ENCODE measurements around the gene SAT2. TPM values are rescaled to one million over a fixed set of nuclear protein-coding genes. Genes with fewer than 3 reads are reported as not detected.
"Not testable (repeated sequence)": the region's sequence is repeated elsewhere in the genome, so short reads cannot be mapped to it uniquely, and the experiment has no call there.

Gene SAT2
- total and polyA plus RNA-seq, 8 donors, result 11.6 to 235 (median 129) TPM

DNA sequence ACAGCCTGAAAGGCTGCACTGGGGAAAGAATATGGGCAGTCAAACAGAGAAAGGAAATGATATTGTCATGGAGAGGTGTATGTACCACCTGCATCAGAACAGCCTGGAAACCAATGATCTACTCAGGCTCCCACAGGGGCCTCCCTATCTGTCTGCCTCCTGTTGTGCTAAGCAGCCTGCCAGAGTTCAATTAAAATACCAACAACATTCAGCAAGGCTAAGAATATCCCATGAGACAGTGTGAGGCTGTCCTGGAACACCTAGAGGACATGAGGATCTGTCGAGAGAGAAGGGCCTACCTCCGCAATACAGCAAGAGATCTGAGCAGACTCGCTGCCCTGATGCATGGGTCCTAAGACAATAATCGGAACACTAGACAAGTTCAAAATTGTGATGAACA is 21.3 kb downstream of the SAT2 start:
- peaks cover 48 to 61% (median 58%) of the 10 kb centered on the region in 4 donors for H3K36me3 ChIP-seq
- DNase-seq, result no peak
- intact Hi-C loops (cut with DNase I; ENCODE audit: low total_unique reads), result no loop called here
- H3K4me1 ChIP-seq, result peaks cover 0 to 25% (median 7%) of the 10 kb centered on the region in 4 donors
- WGBS, 5 donors, result 95 to 98% (median 97%) methylated on average over 4 of the region's 4 CpGs
- H3K27me3 ChIP-seq, result no peaks in the 10 kb centered on the region
- no peaks in the 10 kb centered on the region for H3K9me3 ChIP-seq
- no peak for TF ChIP-seq POLR2AphosphoS5 (IDR thresholded peaks at IDR 0.05)
- TF ChIP-seq, protein P1, sequence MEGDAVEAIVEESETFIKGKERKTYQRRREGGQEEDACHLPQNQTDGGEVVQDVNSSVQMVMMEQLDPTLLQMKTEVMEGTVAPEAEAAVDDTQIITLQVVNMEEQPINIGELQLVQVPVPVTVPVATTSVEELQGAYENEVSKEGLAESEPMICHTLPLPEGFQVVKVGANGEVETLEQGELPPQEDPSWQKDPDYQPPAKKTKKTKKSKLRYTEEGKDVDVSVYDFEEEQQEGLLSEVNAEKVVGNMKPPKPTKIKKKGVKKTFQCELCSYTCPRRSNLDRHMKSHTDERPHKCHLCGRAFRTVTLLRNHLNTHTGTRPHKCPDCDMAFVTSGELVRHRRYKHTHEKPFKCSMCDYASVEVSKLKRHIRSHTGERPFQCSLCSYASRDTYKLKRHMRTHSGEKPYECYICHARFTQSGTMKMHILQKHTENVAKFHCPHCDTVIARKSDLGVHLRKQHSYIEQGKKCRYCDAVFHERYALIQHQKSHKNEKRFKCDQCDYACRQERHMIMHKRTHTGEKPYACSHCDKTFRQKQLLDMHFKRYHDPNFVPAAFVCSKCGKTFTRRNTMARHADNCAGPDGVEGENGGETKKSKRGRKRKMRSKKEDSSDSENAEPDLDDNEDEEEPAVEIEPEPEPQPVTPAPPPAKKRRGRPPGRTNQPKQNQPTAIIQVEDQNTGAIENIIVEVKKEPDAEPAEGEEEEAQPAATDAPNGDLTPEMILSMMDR (IDR thresholded peaks at IDR 0.05), result no peak
- no peak for TF ChIP-seq POLR2A (IDR thresholded peaks at IDR 0.05)
- TF ChIP-seq EP300 (IDR thresholded peaks at IDR 0.05), result no peak
- no peak overlapping the region for H3K27ac ChIP-seq
- no peak overlapping the region for H3K4me3 ChIP-seq

DNA sequence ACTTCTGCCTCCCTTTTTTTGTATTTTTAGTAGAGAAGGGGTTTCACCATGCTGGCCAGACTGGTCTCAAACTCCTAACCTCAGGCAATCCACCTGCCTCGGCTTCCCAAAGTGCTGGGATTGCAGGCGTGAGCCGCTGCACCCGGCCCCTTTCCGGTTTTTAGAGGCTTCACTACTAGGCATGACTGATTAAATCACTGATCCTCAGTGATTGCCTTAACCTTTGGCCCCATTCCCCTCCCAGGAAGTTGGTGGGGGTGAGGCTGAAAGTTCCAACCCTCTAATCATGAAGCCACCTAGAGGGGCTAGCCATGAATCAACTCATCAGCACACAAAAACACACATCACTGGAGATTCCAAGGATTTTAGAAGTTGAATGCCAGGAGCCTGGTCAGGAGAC is 30.1 kb downstream of the SAT2 start:
- DNase-seq; H3K27ac ChIP-seq; H3K4me3 ChIP-seq; H3K27me3 ChIP-seq; intact Hi-C loops (cut with DNase I; ENCODE audit: low total_unique reads); H3K9me3 ChIP-seq; H3K4me1 ChIP-seq: not testable (repeated sequence)
- H3K36me3 ChIP-seq, result peaks cover 96 to 97% (median 97%) of the 10 kb centered on the region in 4 donors
- 76 to 83% (median 79%) methylated on average over 5 of the region's 5 CpGs for WGBS, 5 donors

DNA sequence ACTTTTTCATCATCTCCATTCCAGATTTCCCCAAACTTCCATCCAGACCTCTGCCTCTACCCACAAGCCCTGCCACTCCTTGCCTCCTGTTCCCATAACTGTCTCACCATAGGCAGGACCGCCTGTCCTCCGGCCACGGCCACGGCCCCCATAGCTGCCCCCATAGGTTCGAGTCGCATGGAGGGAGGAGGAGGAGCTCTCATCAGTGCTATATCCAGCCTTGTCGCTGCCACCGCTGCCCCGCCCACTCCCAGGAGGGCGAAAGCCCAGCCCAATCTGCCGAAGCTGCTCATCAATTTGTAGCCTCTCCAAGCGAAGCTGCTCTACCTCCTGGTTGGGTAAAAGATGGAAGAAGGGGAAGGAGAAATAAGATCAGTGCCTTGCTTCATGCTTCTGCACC is 34.3 kb downstream of the SAT2 start:
- Histone ChIP-seq H3K4me3 (no peak overlapping the region), H3K27me3 (no peaks in the 10 kb centered on the region), H3K9me3 (no peaks in the 10 kb centered on the region), H3K36me3 (peaks cover 69 to 93% (median 86%) of the 10 kb centered on the region in 4 donors), H3K27ac (no peak overlapping the region), H3K4me1 (peaks cover 9 to 25% (median 17%) of the 10 kb centered on the region in 4 donors)
- no peak for TF ChIP-seq POLR2A (IDR thresholded peaks at IDR 0.05)
- TF ChIP-seq POLR2AphosphoS5 (IDR thresholded peaks at IDR 0.05), result no peak
- TF ChIP-seq, protein P1 (IDR thresholded peaks at IDR 0.05), result no peak
- no peak for TF ChIP-seq EP300 (IDR thresholded peaks at IDR 0.05)
- 87 to 89% (median 88%) methylated on average over 12 of the region's 12 CpGs for WGBS, 5 donors
- intact Hi-C loops (cut with DNase I; ENCODE audit: low total_unique reads), result no loop called here
- DNase-seq, result no peak

DNA sequence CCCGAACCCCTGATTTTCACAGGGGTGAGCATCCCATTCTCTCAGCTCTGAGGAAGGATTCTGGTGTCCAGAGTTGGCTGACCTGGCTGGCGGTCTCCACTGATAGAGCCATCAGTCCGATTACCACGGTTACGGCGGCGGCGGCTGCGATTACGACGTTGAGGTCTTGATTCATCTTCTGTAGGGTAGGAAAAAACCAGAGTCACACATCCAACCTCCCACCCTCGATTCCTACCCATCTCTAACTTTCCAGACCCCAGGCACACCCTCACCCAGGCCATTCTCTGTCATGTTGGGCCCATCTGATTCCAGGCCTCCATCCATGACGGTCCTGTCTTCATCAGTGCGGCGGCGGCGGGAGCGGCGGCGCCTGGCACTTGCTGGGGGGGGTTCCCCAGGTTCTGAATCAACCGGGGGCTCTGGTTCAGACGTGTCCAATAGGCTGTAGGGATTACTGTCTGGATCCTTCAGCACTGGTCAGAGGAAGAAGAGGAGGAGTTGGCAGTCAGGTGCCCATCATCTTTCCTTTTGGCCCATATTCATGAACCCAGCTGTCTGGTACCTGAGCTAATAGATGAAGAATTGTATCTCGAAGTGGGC is 35.1 kb downstream of the SAT2 start:
- peaks cover 65 to 96% (median 88%) of the 10 kb centered on the region in 4 donors for H3K36me3 ChIP-seq
- H3K27ac ChIP-seq, result no peak overlapping the region
- H3K9me3 ChIP-seq, result no peaks in the 10 kb centered on the region
- intact Hi-C loops (cut with DNase I; ENCODE audit: low total_unique reads), result no loop called here
- no peak for TF ChIP-seq POLR2A (IDR thresholded peaks at IDR 0.05)
- TF ChIP-seq, protein P1 (IDR thresholded peaks at IDR 0.05), result no peak
- TF ChIP-seq EP300 (IDR thresholded peaks at IDR 0.05), result no peak
- TF ChIP-seq POLR2AphosphoS5 (IDR thresholded peaks at IDR 0.05), result no peak
- peaks cover 14 to 32% (median 24%) of the 10 kb centered on the region in 4 donors for H3K4me1 ChIP-seq
- WGBS, 5 donors, result 90 to 92% (median 92%) methylated on average over 21 to 23 of the region's 23 CpGs
- no peak overlapping the region for H3K4me3 ChIP-seq
- no peaks in the 10 kb centered on the region for H3K27me3 ChIP-seq
- DNase-seq, result no peak

DNA sequence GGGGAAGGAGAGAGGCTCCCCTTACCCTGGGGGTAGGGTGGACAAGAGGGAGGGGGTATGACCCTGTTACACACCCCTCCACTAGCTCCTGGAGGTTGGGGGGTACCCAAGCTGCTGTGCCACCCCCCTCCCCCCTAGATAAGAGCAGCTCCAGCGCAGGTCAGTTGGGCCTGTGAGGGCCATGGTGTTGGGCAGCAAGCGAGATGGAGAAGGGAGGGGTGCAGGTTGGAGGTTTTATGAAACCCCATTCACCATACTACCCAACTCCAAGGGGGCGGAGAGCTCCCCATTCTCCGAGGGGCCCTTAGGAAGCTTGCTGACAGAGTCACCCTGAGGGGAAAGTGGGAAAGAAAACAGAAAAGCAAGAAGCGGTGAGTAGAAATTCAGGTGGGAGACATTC is 36.0 kb downstream of the SAT2 start:
- no peak for DNase-seq
- TF ChIP-seq EP300 (IDR thresholded peaks at IDR 0.05) (no peak), POLR2AphosphoS5 (IDR thresholded peaks at IDR 0.05) (no peak), POLR2A (IDR thresholded peaks at IDR 0.05) (no peak)
- TF ChIP-seq, protein P1 (IDR thresholded peaks at IDR 0.05), result no peak
- H3K4me1 ChIP-seq, result peaks cover 14 to 42% (median 31%) of the 10 kb centered on the region in 4 donors
- H3K4me3 ChIP-seq, result no peak overlapping the region
- 82 to 95% (median 88%) methylated on average over 5 of the region's 5 CpGs for WGBS, 5 donors
- no peaks in the 10 kb centered on the region for H3K27me3 ChIP-seq
- intact Hi-C loops (cut with DNase I; ENCODE audit: low total_unique reads), result no loop called here
- H3K9me3 ChIP-seq, result no peaks in the 10 kb centered on the region
- H3K27ac ChIP-seq, result no peak overlapping the region
- peaks cover 56 to 96% (median 88%) of the 10 kb centered on the region in 4 donors for H3K36me3 ChIP-seq
